WTC11 (cell line): Measurements from ENCODE around the gene GALNT2. TPM values are rescaled to one million over a fixed set of nuclear protein-coding genes. Genes with fewer than 3 reads are reported as not detected.
A peak's percentile ranks its signal among the peaks of the same experiment; 100 is the strongest.

ENCODE experiments used
- ATAC-seq: fragments of 200-7000 bp; cut with Tn5 transposase; 2 replicates; pipeline ENCODE4 v1.10.0; 2021; ENCODE audit warnings: mild to moderate bottlenecking, moderate library complexity
- CTCF ChIA-PET: fragments of 300-600 bp; sonication (Branson Sonifier 250); formaldehyde crosslinking; loops from one replicate; lab custom pipeline; 2021; ENCODE audit warnings: antibody characterized with exemption; lab: Charles Lee
- POLR2A ChIA-PET: fragments of 350-600 bp; sonication (Branson Sonifier 250); formaldehyde crosslinking; loops from one replicate; lab custom pipeline; 2021; ENCODE audit warnings: antibody characterized with exemption; lab: Charles Lee
- DNase-seq: peaks from one replicate; pipeline ENCODE4 v3.0.0; 2021; ENCODE audit warnings: low spot score
- H3K27ac Mint-ChIP-seq: 2 replicates; pipeline ENCODE4 v1.8.0; 2021; ENCODE audit warnings: mixed read lengths
- H3K27me3 Mint-ChIP-seq: 2 replicates; pipeline ENCODE4 v1.8.0; 2021; ENCODE audit warnings: low read depth, mild to moderate bottlenecking, moderate library complexity, mixed read lengths
- H3K36me3 Mint-ChIP-seq: 2 replicates; pipeline ENCODE4 v1.8.0; 2021; ENCODE audit warnings: mixed read lengths
- H3K4me1 Mint-ChIP-seq: 2 replicates; pipeline ENCODE4 v1.8.0; 2022; ENCODE audit warnings: mixed read lengths
- H3K4me3 Mint-ChIP-seq: 2 replicates; pipeline ENCODE4 v1.8.0; 2021; ENCODE audit warnings: mild to moderate bottlenecking, moderate library complexity, mixed read lengths
- H3K9me3 Mint-ChIP-seq: 2 replicates; pipeline ENCODE4 v1.8.0; 2021; ENCODE audit warnings: mixed read lengths
- ELF4 ChIP-seq: sonication (generic); formaldehyde crosslinking; IDR thresholded peaks from 2 replicates; pipeline ENCODE4 v1.8.1; 2022; ENCODE audit warnings: low read depth, mild to moderate bottlenecking, moderate library complexity, missing genetic modification reagents
- IRF2 ChIP-seq: sonication (generic); formaldehyde crosslinking; IDR thresholded peaks from 2 replicates; pipeline ENCODE4 v1.8.0; 2022; ENCODE audit warnings: low read depth, missing genetic modification reagents, borderline replicate concordance
- NFYB ChIP-seq: sonication (generic); formaldehyde crosslinking; conservative IDR thresholded peaks from 2 replicates; pipeline ENCODE4 v1.8.0; 2022; ENCODE audit warnings: low read depth, missing genetic modification reagents
- PRRX2 ChIP-seq: fragments of 250-450 bp; sonication (Bioruptor Pico); IDR thresholded peaks from 2 replicates; pipeline ENCODE4 v1.8.0; 2021; ENCODE audit warnings: mild to moderate bottlenecking
- SMAD4 ChIP-seq: sonication (generic); formaldehyde crosslinking; IDR thresholded peaks from 2 replicates; pipeline ENCODE4 v1.8.0; 2022; ENCODE audit warnings: mild to moderate bottlenecking, missing genetic modification reagents
- TCF7 ChIP-seq: sonication (generic); formaldehyde crosslinking; IDR thresholded peaks from 2 replicates; pipeline ENCODE4 v1.8.0; 2022; ENCODE audit warnings: mild to moderate bottlenecking, low read depth, missing genetic modification reagents, moderate library complexity
- TP53 ChIP-seq: sonication (generic); formaldehyde crosslinking; IDR thresholded peaks from 2 replicates; pipeline ENCODE4 v1.8.1; 2023; ENCODE audit warnings: mild to moderate bottlenecking, missing genetic modification reagents
- USF2 ChIP-seq: sonication (generic); formaldehyde crosslinking; IDR thresholded peaks from 2 replicates; pipeline ENCODE4 v1.8.1; 2023; ENCODE audit warnings: mild to moderate bottlenecking, missing genetic modification reagents, moderate library complexity
- ZNF396 ChIP-seq: fragments of 250-450 bp; sonication (Bioruptor Pico); IDR thresholded peaks from 2 replicates; pipeline ENCODE4 v1.8.0; 2021; ENCODE audit warnings: mild to moderate bottlenecking, moderate library complexity, borderline replicate concordance
- ZSCAN18 ChIP-seq: fragments of 250-450 bp; sonication (Bioruptor Pico); IDR thresholded peaks from 2 replicates; pipeline ENCODE4 v2.1.2; 2022; ENCODE audit warnings: mild to moderate bottlenecking, moderate library complexity
- total RNA-seq: library from RNA; stranded (reverse); gene quantifications from 3 replicates; pipeline ENCODE4 v1.2.3, GENCODE V29; 2021
- TF ChIP-seq, protein P1 (sequence below): sonication (generic); formaldehyde crosslinking; IDR thresholded peaks from 2 replicates; pipeline ENCODE4 v1.8.0; 2023; ENCODE audit warnings: missing genetic modification reagents, mild to moderate bottlenecking, borderline replicate concordance
- TF ChIP-seq, protein P2 (sequence below): sonication (generic); formaldehyde crosslinking; IDR thresholded peaks from 2 replicates; pipeline ENCODE4 v1.8.1; 2022; ENCODE audit warnings: low read depth, missing genetic modification reagents, borderline replicate concordance
- TF ChIP-seq, protein P3 (sequence below): fragments of 200-600 bp; IDR thresholded peaks from 2 replicates; pipeline ENCODE4 v1.8.0; 2022; ENCODE audit warnings: antibody characterized with exemption

Gene GALNT2
- total RNA-seq, 1 experiment from 2014 or later, result 74.8 TPM

- ChIA-PET CTCF (interaction anchor here (0.6 to 1.2 kb wide), 2 partner anchors 33 to 83 kb away, joined by 3 to 7 read pairs; no protein-coding TSS in a partner anchor), POLR2A (no interaction called here)
- peaks cover 11% of the 10 kb centered on the region for H3K36me3 Mint-ChIP-seq
- DNase-seq (no peak), ATAC-seq (peak; percentile 36)
- H3K9me3 Mint-ChIP-seq, result peaks cover 8% of the 10 kb centered on the region
- peaks cover 35% of the 10 kb centered on the region for H3K4me1 Mint-ChIP-seq
- peaks cover 3% of the 10 kb centered on the region; the same call in 1 of the 2 replicates for H3K27me3 Mint-ChIP-seq
- H3K4me3 Mint-ChIP-seq, result no peak overlapping the region
- TF ChIP-seq, protein P1, sequence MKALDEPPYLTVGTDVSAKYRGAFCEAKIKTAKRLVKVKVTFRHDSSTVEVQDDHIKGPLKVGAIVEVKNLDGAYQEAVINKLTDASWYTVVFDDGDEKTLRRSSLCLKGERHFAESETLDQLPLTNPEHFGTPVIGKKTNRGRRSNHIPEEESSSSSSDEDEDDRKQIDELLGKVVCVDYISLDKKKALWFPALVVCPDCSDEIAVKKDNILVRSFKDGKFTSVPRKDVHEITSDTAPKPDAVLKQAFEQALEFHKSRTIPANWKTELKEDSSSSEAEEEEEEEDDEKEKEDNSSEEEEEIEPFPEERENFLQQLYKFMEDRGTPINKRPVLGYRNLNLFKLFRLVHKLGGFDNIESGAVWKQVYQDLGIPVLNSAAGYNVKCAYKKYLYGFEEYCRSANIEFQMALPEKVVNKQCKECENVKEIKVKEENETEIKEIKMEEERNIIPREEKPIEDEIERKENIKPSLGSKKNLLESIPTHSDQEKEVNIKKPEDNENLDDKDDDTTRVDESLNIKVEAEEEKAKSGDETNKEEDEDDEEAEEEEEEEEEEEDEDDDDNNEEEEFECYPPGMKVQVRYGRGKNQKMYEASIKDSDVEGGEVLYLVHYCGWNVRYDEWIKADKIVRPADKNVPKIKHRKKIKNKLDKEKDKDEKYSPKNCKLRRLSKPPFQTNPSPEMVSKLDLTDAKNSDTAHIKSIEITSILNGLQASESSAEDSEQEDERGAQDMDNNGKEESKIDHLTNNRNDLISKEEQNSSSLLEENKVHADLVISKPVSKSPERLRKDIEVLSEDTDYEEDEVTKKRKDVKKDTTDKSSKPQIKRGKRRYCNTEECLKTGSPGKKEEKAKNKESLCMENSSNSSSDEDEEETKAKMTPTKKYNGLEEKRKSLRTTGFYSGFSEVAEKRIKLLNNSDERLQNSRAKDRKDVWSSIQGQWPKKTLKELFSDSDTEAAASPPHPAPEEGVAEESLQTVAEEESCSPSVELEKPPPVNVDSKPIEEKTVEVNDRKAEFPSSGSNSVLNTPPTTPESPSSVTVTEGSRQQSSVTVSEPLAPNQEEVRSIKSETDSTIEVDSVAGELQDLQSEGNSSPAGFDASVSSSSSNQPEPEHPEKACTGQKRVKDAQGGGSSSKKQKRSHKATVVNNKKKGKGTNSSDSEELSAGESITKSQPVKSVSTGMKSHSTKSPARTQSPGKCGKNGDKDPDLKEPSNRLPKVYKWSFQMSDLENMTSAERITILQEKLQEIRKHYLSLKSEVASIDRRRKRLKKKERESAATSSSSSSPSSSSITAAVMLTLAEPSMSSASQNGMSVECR (CRISPR knock-in tag), result no peak
- TF ChIP-seq ZNF396 (no peak), ZSCAN18 (no peak), TP53 (CRISPR knock-in tag) (no peak), ELF4 (CRISPR knock-in tag) (no peak), TCF7 (CRISPR knock-in tag) (no peak), NFYB (no peak), PRRX2 (no peak), IRF2 (CRISPR knock-in tag) (no peak)
- TF ChIP-seq, protein P2, sequence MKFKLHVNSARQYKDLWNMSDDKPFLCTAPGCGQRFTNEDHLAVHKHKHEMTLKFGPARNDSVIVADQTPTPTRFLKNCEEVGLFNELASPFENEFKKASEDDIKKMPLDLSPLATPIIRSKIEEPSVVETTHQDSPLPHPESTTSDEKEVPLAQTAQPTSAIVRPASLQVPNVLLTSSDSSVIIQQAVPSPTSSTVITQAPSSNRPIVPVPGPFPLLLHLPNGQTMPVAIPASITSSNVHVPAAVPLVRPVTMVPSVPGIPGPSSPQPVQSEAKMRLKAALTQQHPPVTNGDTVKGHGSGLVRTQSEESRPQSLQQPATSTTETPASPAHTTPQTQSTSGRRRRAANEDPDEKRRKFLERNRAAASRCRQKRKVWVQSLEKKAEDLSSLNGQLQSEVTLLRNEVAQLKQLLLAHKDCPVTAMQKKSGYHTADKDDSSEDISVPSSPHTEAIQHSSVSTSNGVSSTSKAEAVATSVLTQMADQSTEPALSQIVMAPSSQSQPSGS (CRISPR knock-in tag), result no peak
- H3K27ac Mint-ChIP-seq, result peak overlapping the region; percentile 43; the same call in 1 of the 2 replicates
These were observed 20.1 kb downstream of the GALNT2 start for GRCh38 chr1:230087028-230087716.

DNA sequence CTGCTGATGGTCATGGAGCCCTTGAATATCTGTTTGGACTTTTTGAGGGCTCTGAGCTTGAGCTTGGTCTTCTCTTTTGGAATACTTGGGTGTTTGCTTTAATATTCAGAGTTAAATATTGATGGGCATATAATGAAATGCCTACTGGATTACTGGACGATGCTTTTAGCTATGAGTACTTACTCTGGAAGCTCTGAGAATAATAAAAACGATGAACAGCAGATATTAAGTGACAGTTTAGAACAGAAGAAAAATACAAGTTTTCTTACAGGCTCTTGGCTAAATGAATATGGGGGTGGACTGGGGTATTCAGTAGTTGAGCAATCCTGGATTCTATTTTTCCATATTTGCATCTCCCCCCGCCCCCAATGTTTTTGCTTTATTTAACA is 20.7 kb downstream of the GALNT2 start:
- H3K27me3 Mint-ChIP-seq, result peaks cover 2% of the 10 kb centered on the region; the same call in 1 of the 2 replicates
- TF ChIP-seq, protein P3, sequence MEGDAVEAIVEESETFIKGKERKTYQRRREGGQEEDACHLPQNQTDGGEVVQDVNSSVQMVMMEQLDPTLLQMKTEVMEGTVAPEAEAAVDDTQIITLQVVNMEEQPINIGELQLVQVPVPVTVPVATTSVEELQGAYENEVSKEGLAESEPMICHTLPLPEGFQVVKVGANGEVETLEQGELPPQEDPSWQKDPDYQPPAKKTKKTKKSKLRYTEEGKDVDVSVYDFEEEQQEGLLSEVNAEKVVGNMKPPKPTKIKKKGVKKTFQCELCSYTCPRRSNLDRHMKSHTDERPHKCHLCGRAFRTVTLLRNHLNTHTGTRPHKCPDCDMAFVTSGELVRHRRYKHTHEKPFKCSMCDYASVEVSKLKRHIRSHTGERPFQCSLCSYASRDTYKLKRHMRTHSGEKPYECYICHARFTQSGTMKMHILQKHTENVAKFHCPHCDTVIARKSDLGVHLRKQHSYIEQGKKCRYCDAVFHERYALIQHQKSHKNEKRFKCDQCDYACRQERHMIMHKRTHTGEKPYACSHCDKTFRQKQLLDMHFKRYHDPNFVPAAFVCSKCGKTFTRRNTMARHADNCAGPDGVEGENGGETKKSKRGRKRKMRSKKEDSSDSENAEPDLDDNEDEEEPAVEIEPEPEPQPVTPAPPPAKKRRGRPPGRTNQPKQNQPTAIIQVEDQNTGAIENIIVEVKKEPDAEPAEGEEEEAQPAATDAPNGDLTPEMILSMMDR, result no peak
- TF ChIP-seq NFYB (no peak), SMAD4 (no peak), USF2 (CRISPR knock-in tag) (no peak)
- H3K36me3 Mint-ChIP-seq, result peaks cover 6% of the 10 kb centered on the region
- ATAC-seq (no peak), DNase-seq (no peak)
- H3K4me3 Mint-ChIP-seq, result no peak overlapping the region
- peaks cover 35% of the 10 kb centered on the region for H3K4me1 Mint-ChIP-seq
- H3K27ac Mint-ChIP-seq, result no peak overlapping the region
- H3K9me3 Mint-ChIP-seq, result peaks cover 2% of the 10 kb centered on the region
- CTCF ChIA-PET, result interaction anchor here (0.5 to 0.7 kb wide), 3 partner anchors 16 to 190 kb away, joined by 3 to 7 read pairs (median 4); no protein-coding TSS in a partner anchor
- POLR2A ChIA-PET, result no interaction called here
